ENCODE measurements around the gene HAUS8.
"Not testable (repeated sequence)": the region's sequence is repeated elsewhere in the genome, so short reads cannot be mapped to it uniquely, and the experiment has no call there.

Gene HAUS8

DNA sequence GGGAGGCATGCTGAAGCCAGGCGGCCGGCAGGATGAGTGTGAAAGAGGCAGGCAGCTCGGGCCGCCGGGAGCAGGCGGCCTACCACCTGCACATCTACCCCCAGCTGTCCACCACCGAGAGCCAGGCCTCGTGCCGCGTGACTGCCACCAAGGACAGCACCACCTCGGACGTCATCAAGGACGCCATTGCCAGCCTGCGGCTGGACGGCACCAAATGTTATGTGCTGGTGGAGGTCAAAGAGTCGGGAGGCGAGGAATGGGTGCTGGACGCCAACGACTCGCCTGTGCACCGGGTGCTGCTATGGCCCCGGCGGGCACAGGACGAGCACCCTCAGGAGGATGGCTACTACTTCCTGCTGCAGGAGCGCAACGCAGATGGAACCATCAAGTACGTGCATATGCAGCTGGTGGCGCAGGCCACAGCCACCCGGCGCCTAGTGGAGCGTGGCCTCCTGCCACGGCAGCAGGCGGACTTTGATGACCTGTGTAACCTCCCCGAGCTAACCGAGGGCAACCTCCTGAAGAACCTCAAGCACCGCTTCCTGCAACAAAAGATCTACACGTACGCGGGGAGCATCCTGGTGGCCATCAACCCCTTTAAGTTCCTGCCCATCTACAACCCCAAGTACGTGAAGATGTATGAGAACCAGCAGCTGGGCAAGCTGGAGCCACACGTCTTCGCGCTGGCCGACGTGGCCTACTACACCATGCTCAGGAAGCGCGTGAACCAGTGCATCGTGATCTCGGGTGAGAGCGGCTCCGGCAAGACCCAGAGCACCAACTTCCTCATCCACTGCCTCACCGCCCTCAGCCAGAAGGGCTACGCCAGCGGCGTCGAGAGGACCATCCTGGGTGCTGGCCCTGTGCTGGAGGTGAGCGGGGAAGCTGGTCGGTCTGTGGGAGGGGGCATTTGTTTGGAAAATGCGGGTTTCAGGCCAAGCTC lies 26.7 kb upstream of the HAUS8 start:
- TF ChIP-seq CTCF (IDR thresholded peaks at IDR 0.05; ENCODE audit: low read depth, low read length), result no peak
- DNase-seq (ENCODE audit: extremely low read depth, low read depth), result no peak

DNA sequence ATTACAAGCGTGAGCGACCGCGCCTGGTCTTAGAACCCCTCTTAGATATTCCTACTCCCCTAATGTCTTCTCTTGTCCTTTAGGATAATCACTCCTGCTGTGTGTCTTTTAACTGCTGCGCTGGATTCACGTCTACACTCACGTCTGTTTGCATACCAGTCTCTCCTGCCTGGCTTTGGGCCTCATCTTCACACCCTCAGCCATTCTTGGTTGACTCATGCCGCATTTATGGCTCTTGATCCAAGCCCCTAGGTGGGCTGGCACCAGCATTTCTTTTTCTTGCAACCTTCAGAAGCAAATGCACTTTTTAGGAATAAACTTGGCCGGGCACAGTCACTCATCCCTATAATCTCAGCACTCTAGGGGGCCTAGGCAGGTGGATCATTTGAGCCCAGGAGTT lies 23.1 kb upstream of the HAUS8 start:
- DNase-seq (ENCODE audit: extremely low read depth, low read depth), result no peak
- no peak for TF ChIP-seq CTCF (IDR thresholded peaks at IDR 0.05; ENCODE audit: low read depth, low read length)

- no peak for DNase-seq (ENCODE audit: extremely low read depth, low read depth)
- TF ChIP-seq CTCF (IDR thresholded peaks at IDR 0.05; ENCODE audit: low read depth, low read length), result no peak
Measured at GRCh38 chr19:17097593-17098126, 22.4 kb upstream of the HAUS8 start.

- TF ChIP-seq CTCF (IDR thresholded peaks at IDR 0.05; ENCODE audit: low read depth, low read length), result no peak
- DNase-seq (ENCODE audit: extremely low read depth, low read depth), result no peak
Measured at GRCh38 chr19:17095141-17095919, 20.1 kb upstream of the HAUS8 start.

- not testable (repeated sequence) for DNase-seq (ENCODE audit: extremely low read depth, low read depth)
Measured at GRCh38 chr19:17094694-17095093, 19.4 kb upstream of the HAUS8 start.

DNA sequence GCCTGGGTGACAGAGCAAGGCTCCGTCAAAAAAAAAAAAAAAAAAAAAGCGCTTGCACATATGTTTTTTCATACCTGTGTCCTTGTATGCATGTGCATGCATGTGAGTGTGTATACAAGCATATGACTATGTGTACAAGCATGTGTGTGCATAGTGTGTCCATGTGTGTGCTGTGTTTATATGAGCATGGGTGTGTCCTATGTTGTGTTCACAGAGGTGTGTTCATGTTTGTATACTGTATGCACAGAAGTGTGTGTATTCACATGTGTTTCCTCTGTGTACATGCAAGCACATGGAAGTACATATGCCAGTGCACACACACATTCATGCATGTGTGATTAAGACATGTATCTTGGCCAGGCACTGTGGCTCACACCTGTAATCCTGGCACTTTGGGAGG lies 17.4 kb upstream of the HAUS8 start:
- TF ChIP-seq CTCF (IDR thresholded peaks at IDR 0.05; ENCODE audit: low read depth, low read length), result no peak
- no peak for DNase-seq (ENCODE audit: extremely low read depth, low read depth)

DNA sequence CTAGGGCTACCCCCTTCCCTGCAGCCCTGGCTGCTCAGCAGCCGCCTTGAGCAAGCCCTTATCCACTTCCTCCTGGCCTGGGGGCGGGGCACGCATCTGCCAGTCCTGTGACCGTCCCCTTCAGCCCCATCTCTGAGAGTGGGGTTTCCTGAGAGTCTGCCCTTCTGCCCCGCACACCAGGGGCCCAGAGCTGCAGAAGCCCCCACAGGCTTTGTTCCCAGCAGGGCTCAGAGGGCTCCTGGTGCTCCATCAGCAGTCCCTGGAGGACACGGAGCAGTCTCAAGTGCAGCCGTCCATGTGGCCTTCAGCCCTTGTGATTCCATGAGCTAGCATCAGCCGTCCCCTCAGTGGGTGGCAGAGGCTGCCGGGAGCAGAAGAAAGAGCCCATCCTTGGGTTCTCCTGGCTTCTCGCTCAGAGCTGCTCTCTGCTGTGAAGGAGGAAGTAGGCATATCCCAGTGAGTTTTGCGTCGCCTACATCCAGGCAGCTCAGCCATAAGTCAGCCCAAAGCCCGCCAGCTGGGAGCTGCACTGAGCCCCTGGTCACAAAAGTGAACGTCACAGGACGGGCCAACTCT lies 16.6 kb upstream of the HAUS8 start:
- no peak for TF ChIP-seq CTCF (IDR thresholded peaks at IDR 0.05; ENCODE audit: low read depth, low read length)
- DNase-seq (ENCODE audit: extremely low read depth, low read depth), result no peak

Data from AG09319 (cell line).